Stimulated activated memory B cell treated with anti-CD40 and anti-IgM and Interleukin-4, amounts not matched to agents 10 μg/mL and 1 μg/mL and 100 μg/mL, for 72 hours (primary cell): ENCODE results near the gene ANKRD33B.

Experiments used
- ATAC-seq: fragments of 150-1000 bp; cut with Tn5 transposase; 2 replicates; pipeline ENCODE4 v1.10.0; 2021
- H3K27ac Mint-ChIP-seq: one replicate; pipeline ENCODE4 v1.8.0; 2022; ENCODE audit warnings: mild to moderate bottlenecking, mixed read lengths
- H3K27me3 Mint-ChIP-seq: one replicate; pipeline ENCODE4 v1.8.0; 2022; ENCODE audit warnings: mixed read lengths
- H3K36me3 Mint-ChIP-seq: one replicate; pipeline ENCODE4 v1.8.0; 2022; ENCODE audit warnings: mixed read lengths
- H3K4me1 Mint-ChIP-seq: one replicate; pipeline ENCODE4 v1.8.0; 2022; ENCODE audit warnings: mixed read lengths
- H3K4me3 Mint-ChIP-seq: one replicate; pipeline ENCODE4 v1.8.0; 2022; ENCODE audit warnings: mild to moderate bottlenecking, moderate library complexity, mixed read lengths
- H3K9me3 Mint-ChIP-seq: one replicate; pipeline ENCODE4 v1.8.0; 2022; ENCODE audit warnings: mixed read lengths

The ANKRD33B gene

GRCh38 chr5:10532421-10532820, 31.4 kb upstream of the ANKRD33B start:
- no peak for ATAC-seq
- Mint-ChIP-seq H3K4me3 (no peak overlapping the region), H3K4me1 (peaks cover 19% of the 10 kb centered on the region), H3K36me3 (no peaks in the 10 kb centered on the region), H3K9me3 (no peaks in the 10 kb centered on the region), H3K27me3 (peaks cover 13% of the 10 kb centered on the region), H3K27ac (peak overlapping the region; percentile 62)

GRCh38 chr5:10533226-10533625, 30.6 kb upstream of the ANKRD33B start:
- H3K36me3 Mint-ChIP-seq, result no peaks in the 10 kb centered on the region
- no peak overlapping the region for H3K4me3 Mint-ChIP-seq
- H3K27ac Mint-ChIP-seq, result peak overlapping the region; percentile 62
- H3K27me3 Mint-ChIP-seq, result peaks cover 13% of the 10 kb centered on the region
- H3K4me1 Mint-ChIP-seq, result peaks cover 27% of the 10 kb centered on the region
- ATAC-seq, result peak; percentile 47
- no peaks in the 10 kb centered on the region for H3K9me3 Mint-ChIP-seq

GRCh38 chr5:10534561-10535530, 29.0 kb upstream of the ANKRD33B start:
- Mint-ChIP-seq H3K27ac (no peak overlapping the region), H3K9me3 (no peaks in the 10 kb centered on the region), H3K4me1 (peaks cover 28% of the 10 kb centered on the region), H3K4me3 (no peak overlapping the region), H3K36me3 (no peaks in the 10 kb centered on the region), H3K27me3 (peaks cover 13% of the 10 kb centered on the region)
- no peak for ATAC-seq

GRCh38 chr5:10536511-10536910, 27.4 kb upstream of the ANKRD33B start:
- H3K27ac Mint-ChIP-seq, result peak overlapping the region; percentile 78
- H3K27me3 Mint-ChIP-seq, result peaks cover 13% of the 10 kb centered on the region
- peaks cover 28% of the 10 kb centered on the region for H3K4me1 Mint-ChIP-seq
- ATAC-seq, result no peak
- no peaks in the 10 kb centered on the region for H3K36me3 Mint-ChIP-seq
- H3K4me3 Mint-ChIP-seq, result peak overlapping the region; percentile 47
- no peaks in the 10 kb centered on the region for H3K9me3 Mint-ChIP-seq

- peak; percentile 69 for ATAC-seq
- Mint-ChIP-seq H3K4me3 (peak overlapping the region; percentile 47), H3K27me3 (peaks cover 11% of the 10 kb centered on the region), H3K27ac (peak overlapping the region; percentile 78), H3K36me3 (no peaks in the 10 kb centered on the region), H3K4me1 (peaks cover 28% of the 10 kb centered on the region), H3K9me3 (no peaks in the 10 kb centered on the region)
Observed at GRCh38 chr5:10536931-10537579, 26.8 kb upstream of the ANKRD33B start.

- ATAC-seq, result peak; percentile 51
- peak overlapping the region; percentile 47 for H3K4me3 Mint-ChIP-seq
- H3K36me3 Mint-ChIP-seq, result no peaks in the 10 kb centered on the region
- peaks cover 5% of the 10 kb centered on the region for H3K27me3 Mint-ChIP-seq
- peak overlapping the region; percentile 78 for H3K27ac Mint-ChIP-seq
- H3K4me1 Mint-ChIP-seq, result peaks cover 26% of the 10 kb centered on the region
- H3K9me3 Mint-ChIP-seq, result no peaks in the 10 kb centered on the region
Observed at GRCh38 chr5:10537624-10538023, 26.2 kb upstream of the ANKRD33B start.

GRCh38 chr5:10538103-10538788, 25.6 kb upstream of the ANKRD33B start:
- H3K9me3 Mint-ChIP-seq, result no peaks in the 10 kb centered on the region
- no peak overlapping the region for H3K4me3 Mint-ChIP-seq
- no peaks in the 10 kb centered on the region for H3K27me3 Mint-ChIP-seq
- H3K27ac Mint-ChIP-seq, result peak overlapping the region; percentile 78
- peaks cover 21% of the 10 kb centered on the region for H3K4me1 Mint-ChIP-seq
- ATAC-seq, result no peak
- no peaks in the 10 kb centered on the region for H3K36me3 Mint-ChIP-seq

- Mint-ChIP-seq H3K27me3 (no peaks in the 10 kb centered on the region), H3K27ac (no peak overlapping the region), H3K36me3 (no peaks in the 10 kb centered on the region), H3K4me1 (peaks cover 21% of the 10 kb centered on the region), H3K9me3 (no peaks in the 10 kb centered on the region), H3K4me3 (no peak overlapping the region)
- no peak for ATAC-seq
Observed at GRCh38 chr5:10538789-10539686, 24.8 kb upstream of the ANKRD33B start.

- no peak overlapping the region for H3K4me3 Mint-ChIP-seq
- no peaks in the 10 kb centered on the region for H3K9me3 Mint-ChIP-seq
- H3K4me1 Mint-ChIP-seq, result peaks cover 21% of the 10 kb centered on the region
Observed at GRCh38 chr5:10539687-10539998, 24.2 kb upstream of the ANKRD33B start.

GRCh38 chr5:10540036-10540544, 23.8 kb upstream of the ANKRD33B start:
- Mint-ChIP-seq H3K36me3 (no peaks in the 10 kb centered on the region), H3K27me3 (no peaks in the 10 kb centered on the region), H3K27ac (no peak overlapping the region), H3K9me3 (no peaks in the 10 kb centered on the region), H3K4me3 (no peak overlapping the region), H3K4me1 (peaks cover 21% of the 10 kb centered on the region)
- ATAC-seq, result no peak

More at GRCh38 chr5:10539687-10539998, 24.2 kb upstream of the ANKRD33B start:
- Mint-ChIP-seq H3K36me3 (no peaks in the 10 kb centered on the region), H3K27me3 (no peaks in the 10 kb centered on the region), H3K27ac (no peak overlapping the region)
- ATAC-seq, result no peak

GRCh38 chr5:10540951-10541646, 22.8 kb upstream of the ANKRD33B start:
- H3K27ac Mint-ChIP-seq, result no peak overlapping the region
- no peaks in the 10 kb centered on the region for H3K27me3 Mint-ChIP-seq
- peaks cover 21% of the 10 kb centered on the region for H3K4me1 Mint-ChIP-seq
- H3K9me3 Mint-ChIP-seq, result no peaks in the 10 kb centered on the region
- no peaks in the 10 kb centered on the region for H3K36me3 Mint-ChIP-seq
- no peak for ATAC-seq
- H3K4me3 Mint-ChIP-seq, result no peak overlapping the region

GRCh38 chr5:10542055-10542550, 21.8 kb upstream of the ANKRD33B start:
- ATAC-seq, result no peak
- no peaks in the 10 kb centered on the region for H3K27me3 Mint-ChIP-seq
- H3K4me1 Mint-ChIP-seq, result peaks cover 20% of the 10 kb centered on the region
- no peaks in the 10 kb centered on the region for H3K9me3 Mint-ChIP-seq
- H3K36me3 Mint-ChIP-seq, result no peaks in the 10 kb centered on the region
- no peak overlapping the region for H3K27ac Mint-ChIP-seq
- no peak overlapping the region for H3K4me3 Mint-ChIP-seq

GRCh38 chr5:10543585-10544040, 20.3 kb upstream of the ANKRD33B start:
- peaks cover 14% of the 10 kb centered on the region for H3K4me1 Mint-ChIP-seq
- no peak for ATAC-seq
- H3K36me3 Mint-ChIP-seq, result no peaks in the 10 kb centered on the region
- H3K27me3 Mint-ChIP-seq, result no peaks in the 10 kb centered on the region
- no peak overlapping the region for H3K4me3 Mint-ChIP-seq
- no peak overlapping the region for H3K27ac Mint-ChIP-seq
- no peaks in the 10 kb centered on the region for H3K9me3 Mint-ChIP-seq

- Mint-ChIP-seq H3K36me3 (no peaks in the 10 kb centered on the region), H3K4me3 (no peak overlapping the region), H3K27me3 (no peaks in the 10 kb centered on the region), H3K9me3 (no peaks in the 10 kb centered on the region), H3K4me1 (peaks cover 14% of the 10 kb centered on the region), H3K27ac (no peak overlapping the region)
- no peak for ATAC-seq
Observed at GRCh38 chr5:10545084-10545483, 18.8 kb upstream of the ANKRD33B start.
